GM21526 (cell line): Measurements from ENCODE around the gene HP1BP3.

Source experiments
- ATAC-seq: cut with Tn5 transposase; IDR thresholded peaks from one replicate; pipeline ENCODE4 v1.9.1; 2021; ENCODE audit warnings: moderate library complexity; ENCODE audit not compliant: unreplicated experiment, low FRiP score

Gene HP1BP3

DNA sequence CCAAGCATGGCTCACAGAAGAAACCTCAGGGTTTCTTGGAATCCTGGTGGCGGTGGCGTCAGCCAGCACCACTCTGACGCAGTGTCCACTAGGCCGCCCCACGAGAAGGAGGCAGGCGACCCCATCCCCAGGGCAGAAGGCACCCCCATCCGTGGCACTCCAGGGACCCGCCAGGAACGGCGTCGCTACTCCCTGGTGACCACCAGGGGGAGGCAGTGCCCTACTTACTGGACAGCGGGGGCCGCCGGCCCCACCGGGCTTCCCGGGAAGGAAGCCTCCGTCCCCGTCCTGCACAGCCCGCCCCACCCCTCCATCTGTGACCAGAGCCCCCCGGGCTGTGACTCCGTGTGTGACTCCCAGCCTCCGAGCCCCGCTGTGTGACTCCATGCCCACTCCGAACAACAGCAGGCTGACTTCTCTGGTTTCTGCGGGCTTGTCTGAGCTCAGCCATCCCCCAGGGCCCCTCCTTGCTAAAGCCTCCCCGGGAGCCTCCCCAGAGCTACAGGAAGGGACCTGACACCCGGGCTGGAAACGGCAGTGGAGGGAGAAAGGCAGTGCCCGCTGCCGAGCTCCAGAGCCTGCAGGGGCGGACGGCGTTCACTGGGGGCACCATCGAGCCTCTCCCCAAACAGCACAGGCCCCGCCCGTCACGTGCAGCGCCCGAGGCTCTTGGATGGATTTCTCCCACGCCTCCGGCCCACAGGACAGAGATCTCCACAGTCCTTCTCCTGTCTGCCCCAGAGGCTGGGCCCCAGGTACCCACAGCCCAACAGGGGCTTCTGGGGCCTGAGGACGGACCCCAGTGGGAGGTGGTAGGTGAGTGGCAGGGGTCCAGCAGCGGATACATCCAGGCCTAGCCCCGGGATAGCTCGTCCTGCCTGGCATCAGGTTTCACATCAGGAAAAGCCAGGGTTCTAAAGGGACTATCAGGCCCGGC is 90.4 kb downstream of the HP1BP3 start:
- no peak for ATAC-seq

DNA sequence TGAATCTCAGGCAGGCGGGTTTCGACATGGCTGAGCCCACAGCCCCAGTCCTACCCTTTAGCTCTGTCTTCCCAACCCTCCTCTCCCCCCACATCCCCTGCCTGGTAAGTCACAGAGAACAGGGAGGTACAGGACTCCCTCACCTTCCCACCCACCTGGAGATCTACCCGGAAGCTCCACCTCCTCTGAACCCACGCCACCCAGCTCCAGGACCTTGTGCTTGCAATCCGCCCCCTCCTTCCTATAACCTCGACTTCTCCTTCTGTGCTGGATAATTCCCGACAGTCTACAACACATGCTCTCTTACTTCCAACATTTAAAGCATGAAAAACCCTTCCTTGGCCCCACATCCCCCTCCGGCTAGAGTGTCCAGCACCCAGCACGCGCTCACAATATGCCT is 91.6 kb downstream of the HP1BP3 start:
- ATAC-seq = no peak

DNA sequence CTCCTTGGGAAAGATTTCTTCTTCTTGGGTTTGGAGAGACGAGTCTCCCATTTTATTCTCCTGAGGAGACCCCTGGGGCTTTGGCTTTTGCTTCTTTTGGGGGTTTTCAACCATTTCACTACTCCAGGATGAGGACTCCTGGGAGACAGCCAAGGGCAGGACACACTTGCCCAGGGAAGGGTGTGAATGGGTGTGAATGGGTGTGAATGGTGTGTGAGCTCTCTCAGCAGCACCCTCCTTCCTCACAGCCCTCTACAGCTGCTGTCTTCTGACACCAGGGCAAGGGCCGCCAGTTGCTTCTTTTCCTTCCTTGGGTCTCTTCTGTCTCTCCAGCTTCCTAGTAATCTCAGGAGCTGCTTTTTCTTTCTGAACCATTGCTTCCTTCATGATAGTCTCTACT is 93.5 kb downstream of the HP1BP3 start:
- ATAC-seq = no peak
